Hepatocyte (in vitro differentiated cells): ENCODE results near the gene LCN2.

Source experiments
- EZH2 ChIP-seq: fragments of 200-600 bp; sonication (generic); IDR thresholded peaks from 2 replicates; pipeline ENCODE4 v1.6.1; 2016; ENCODE audit warnings: antibody characterized with exemption, mild to moderate bottlenecking, borderline replicate concordance
- TF ChIP-seq, protein P1 (sequence below): fragments of 200-600 bp; sonication (generic); IDR thresholded peaks from 2 replicates; pipeline ENCODE4 v1.5.1; 2016; ENCODE audit warnings: antibody characterized with exemption, mild to moderate bottlenecking; ENCODE audit not compliant: poor library complexity

DNA sequence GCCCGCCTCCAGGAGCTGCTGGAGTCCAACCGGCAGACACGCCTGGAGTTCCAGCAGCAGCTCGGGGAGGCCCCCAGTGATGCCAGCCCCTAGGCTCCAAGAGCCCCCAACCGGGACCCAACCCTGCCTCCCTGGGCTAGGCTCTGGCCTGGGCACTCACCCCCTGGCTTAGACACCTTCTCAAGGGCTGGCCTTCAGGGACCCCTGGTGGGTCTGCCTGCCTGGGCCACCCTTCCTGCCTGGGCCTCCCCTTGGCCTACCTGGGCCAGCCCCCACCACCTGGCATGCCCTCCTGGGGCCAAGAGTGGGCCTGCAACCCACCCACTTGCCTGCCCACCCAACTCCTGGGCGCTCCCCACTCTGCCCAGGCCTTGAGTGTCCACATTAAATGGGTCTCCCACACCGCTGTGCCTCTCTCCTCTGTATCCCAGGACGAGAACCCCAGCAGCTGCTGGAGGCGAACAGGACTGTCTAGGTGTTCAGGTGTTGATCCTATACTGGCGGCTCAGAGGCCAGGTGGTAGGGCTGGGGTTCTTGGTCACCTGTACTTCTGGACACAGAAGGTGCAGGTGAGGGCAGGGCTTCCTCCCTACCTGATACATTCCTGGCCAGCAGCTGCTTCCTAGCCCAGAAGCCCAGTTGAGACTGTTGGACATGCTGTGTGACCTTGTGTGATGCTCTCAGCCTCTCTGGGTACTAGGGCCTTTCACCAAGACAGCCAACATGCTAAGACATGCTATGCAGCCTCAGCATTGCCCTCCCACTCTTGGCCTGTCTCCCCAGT lies 14.5 kb downstream of the LCN2 start:
- TF ChIP-seq EZH2 = no peak
- TF ChIP-seq, protein P1, sequence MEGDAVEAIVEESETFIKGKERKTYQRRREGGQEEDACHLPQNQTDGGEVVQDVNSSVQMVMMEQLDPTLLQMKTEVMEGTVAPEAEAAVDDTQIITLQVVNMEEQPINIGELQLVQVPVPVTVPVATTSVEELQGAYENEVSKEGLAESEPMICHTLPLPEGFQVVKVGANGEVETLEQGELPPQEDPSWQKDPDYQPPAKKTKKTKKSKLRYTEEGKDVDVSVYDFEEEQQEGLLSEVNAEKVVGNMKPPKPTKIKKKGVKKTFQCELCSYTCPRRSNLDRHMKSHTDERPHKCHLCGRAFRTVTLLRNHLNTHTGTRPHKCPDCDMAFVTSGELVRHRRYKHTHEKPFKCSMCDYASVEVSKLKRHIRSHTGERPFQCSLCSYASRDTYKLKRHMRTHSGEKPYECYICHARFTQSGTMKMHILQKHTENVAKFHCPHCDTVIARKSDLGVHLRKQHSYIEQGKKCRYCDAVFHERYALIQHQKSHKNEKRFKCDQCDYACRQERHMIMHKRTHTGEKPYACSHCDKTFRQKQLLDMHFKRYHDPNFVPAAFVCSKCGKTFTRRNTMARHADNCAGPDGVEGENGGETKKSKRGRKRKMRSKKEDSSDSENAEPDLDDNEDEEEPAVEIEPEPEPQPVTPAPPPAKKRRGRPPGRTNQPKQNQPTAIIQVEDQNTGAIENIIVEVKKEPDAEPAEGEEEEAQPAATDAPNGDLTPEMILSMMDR = no peak
